Choroid plexus epithelial cell (primary cell): ENCODE results near the gene ARHGEF37.
A peak's percentile ranks its signal among the peaks of the same experiment; 100 is the strongest.

Experiments used
- DNase-seq: peaks from one replicate; pipeline ENCODE4 v3.0.0-alpha.2; 2010; ENCODE audit warnings: low read depth
- H3K4me3 ChIP-seq: 2 replicates; pipeline ENCODE4 v1.5.1; 2011; ENCODE audit warnings: low read depth, mild to moderate bottlenecking, control low read depth, low read length, moderate library complexity
- CTCF ChIP-seq: conservative IDR thresholded peaks from 2 replicates; pipeline ENCODE4 v1.5.1; 2011; ENCODE audit warnings: low read depth, mild to moderate bottlenecking, control low read depth, inconsistent platforms, low read length, moderate library complexity

The ARHGEF37 gene

GRCh38 chr5:149550594-149551226 is 30.6 kb upstream of the ARHGEF37 start:
- TF ChIP-seq CTCF, result no peak
- H3K4me3 ChIP-seq, result peak overlapping the region; percentile 98
- DNase-seq, result peak; percentile 21

- peak; percentile 99 for DNase-seq
- peak; percentile 90 for TF ChIP-seq CTCF
- peak within 1 kb of the TSS; percentile 98 for H3K4me3 ChIP-seq
Measured at GRCh38 chr5:149551227-149552037, 29.9 kb upstream of the ARHGEF37 start, which contains the start of gene CSNK1A1. Gene CSNK1A1 (minus strand): TSS chr5:149551439. CDS start chr5:149550964, 475 bp downstream.

- H3K4me3 ChIP-seq, result peak overlapping the region; percentile 98
- no peak for TF ChIP-seq CTCF
- DNase-seq, result no peak
Measured at GRCh38 chr5:149552038-149552494, 29.2 kb upstream of the ARHGEF37 start.

- no peak overlapping the region for H3K4me3 ChIP-seq
- no peak for DNase-seq
- TF ChIP-seq CTCF, result no peak
Measured at GRCh38 chr5:149552553-149553160, 28.6 kb upstream of the ARHGEF37 start.

- no peak for TF ChIP-seq CTCF
- peak; percentile 52 for DNase-seq
- no peak overlapping the region for H3K4me3 ChIP-seq
Measured at GRCh38 chr5:149559706-149560105, 21.6 kb upstream of the ARHGEF37 start.

GRCh38 chr5:149561848-149562247 is 19.4 kb upstream of the ARHGEF37 start:
- peak; percentile 96 for DNase-seq

More at GRCh38 chr5:149561848-149562247, 19.4 kb upstream of the ARHGEF37 start:
- no peak overlapping the region for H3K4me3 ChIP-seq
- TF ChIP-seq CTCF, result no peak
